ENCODE results near the gene DESI2. TPM values are rescaled to one million over a fixed set of nuclear protein-coding genes. Genes with fewer than 3 reads are reported as not detected.

DESI2 gene
- total RNA-seq, 1 donor from 2014 or later, result 32.2 TPM

DNA sequence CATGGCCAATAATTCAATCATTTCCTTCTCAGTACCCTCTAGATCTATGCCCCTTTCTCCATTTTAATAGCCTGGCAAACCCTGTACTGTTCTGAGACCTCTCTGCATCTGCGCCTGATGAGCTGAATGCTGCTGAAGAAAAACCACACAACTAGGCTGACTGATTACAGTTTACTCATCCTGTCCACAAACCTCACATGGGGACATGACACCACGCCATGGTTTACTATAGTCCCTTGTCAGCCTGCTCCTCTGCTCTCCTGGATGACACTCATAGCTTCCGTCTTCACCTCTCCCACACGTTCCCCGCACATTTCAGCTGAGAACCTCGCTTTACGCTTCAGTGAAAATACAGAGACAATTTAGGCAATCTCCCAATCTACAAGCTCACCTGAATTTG, 59.7 kb downstream of the DESI2 start:
- DNase-seq (ENCODE audit: low read depth), result no peak
- TF ChIP-seq, protein P1, sequence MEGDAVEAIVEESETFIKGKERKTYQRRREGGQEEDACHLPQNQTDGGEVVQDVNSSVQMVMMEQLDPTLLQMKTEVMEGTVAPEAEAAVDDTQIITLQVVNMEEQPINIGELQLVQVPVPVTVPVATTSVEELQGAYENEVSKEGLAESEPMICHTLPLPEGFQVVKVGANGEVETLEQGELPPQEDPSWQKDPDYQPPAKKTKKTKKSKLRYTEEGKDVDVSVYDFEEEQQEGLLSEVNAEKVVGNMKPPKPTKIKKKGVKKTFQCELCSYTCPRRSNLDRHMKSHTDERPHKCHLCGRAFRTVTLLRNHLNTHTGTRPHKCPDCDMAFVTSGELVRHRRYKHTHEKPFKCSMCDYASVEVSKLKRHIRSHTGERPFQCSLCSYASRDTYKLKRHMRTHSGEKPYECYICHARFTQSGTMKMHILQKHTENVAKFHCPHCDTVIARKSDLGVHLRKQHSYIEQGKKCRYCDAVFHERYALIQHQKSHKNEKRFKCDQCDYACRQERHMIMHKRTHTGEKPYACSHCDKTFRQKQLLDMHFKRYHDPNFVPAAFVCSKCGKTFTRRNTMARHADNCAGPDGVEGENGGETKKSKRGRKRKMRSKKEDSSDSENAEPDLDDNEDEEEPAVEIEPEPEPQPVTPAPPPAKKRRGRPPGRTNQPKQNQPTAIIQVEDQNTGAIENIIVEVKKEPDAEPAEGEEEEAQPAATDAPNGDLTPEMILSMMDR (conservative IDR thresholded peaks at IDR 0.05; ENCODE audit: low read depth, low read length), result no peak
- H3K4me3 ChIP-seq (ENCODE audit: low read depth, low read length), result no peak overlapping the region

DNA sequence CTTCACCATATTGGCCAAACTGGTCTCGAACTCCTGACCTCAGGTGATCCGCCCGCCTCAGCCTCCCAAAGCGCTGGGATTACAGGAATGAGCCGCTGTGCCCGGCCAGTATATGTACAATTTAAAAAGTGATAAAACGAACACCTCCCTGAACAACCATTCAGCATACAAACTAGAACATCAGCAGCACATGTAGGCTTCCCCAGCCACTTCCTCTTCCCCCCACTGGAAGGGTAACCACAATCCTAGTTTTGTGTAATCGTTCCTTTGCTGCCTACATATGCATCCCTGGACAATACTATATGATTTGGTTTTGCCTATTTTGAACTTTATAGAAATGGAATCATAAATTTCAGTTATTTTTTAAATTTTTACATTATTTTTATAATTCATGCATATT, 60.4 kb downstream of the DESI2 start:
- DNase-seq (ENCODE audit: low read depth), result no peak
- TF ChIP-seq, protein P1 (conservative IDR thresholded peaks at IDR 0.05; ENCODE audit: low read depth, low read length), result no peak
- no peak overlapping the region for H3K4me3 ChIP-seq (ENCODE audit: low read depth, low read length)

DNA sequence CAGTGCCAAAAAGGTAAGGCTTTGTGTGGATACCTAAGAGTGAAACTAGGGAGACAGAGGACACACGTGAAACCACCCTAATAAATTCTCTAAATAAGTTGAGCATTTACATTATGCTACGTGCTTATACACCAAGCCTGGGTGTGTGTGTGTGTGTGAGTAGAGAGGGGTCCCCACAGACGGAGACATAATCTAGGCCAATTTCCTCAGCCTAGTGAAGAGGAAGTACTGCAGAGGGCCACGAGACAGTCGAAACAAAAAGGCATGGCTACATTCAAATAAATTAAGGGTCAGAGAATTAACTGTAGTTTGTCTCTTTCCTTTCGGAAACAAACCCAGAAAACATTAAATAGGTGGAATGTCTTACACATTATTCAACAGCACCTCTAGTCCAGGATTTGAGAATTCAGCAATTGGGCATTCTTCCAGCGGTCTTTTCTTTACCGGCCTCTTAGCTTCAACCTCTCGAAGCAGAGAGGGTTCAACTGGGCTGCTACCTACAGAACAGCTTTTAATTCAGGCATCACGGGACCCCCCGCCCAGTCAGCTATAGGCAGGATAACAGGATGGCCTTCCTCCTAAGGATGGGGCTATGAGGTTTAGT, 75.0 kb downstream of the DESI2 start:
- TF ChIP-seq, protein P1 (conservative IDR thresholded peaks at IDR 0.05; ENCODE audit: low read depth, low read length), result no peak
- H3K4me3 ChIP-seq (ENCODE audit: low read depth, low read length), result no peak overlapping the region
- no peak for DNase-seq (ENCODE audit: low read depth)

DNA sequence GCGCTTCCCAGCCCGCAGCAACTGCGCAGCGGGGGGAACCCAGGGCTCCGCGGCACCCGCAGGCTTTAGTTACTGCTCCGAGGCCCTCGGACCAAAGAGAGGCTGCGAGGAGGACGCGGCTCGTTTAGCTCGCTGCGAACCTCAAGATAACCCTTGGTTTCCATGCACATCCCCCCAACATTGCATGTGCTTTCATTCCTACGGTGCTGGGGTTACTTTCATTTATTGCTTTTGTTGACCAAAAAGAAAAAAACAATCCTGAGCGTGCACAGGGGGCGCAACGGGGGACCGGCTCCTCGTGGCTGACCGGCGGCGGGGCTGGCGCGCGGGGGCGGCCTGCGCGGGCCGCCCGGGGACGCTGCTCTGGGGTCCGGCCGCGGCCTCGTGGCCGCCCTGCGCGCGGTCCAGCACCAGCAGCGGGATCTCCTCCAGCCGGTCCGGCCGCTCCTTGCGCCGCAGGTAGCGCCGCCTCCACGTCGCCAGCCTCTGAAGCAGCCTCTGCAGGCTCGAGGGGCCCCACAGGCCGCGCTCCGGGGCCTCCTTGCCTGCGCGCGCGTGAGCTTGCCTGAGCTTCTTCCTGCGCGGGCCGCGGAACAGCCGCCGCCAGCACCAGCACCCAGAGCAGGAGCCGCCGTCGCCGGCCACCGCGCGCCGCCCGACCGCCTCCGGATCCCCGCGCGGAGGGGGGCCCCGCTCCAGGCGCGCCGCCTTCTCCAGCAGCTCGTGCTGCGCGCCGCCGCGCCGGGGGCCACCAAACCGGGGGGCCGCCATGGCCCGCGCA, 77.4 kb downstream of the DESI2 start:
- no peak for DNase-seq (ENCODE audit: low read depth)
- TF ChIP-seq, protein P1 (conservative IDR thresholded peaks at IDR 0.05; ENCODE audit: low read depth, low read length), result no peak
- peak overlapping the region; percentile 60 for H3K4me3 ChIP-seq (ENCODE audit: low read depth, low read length)

DNA sequence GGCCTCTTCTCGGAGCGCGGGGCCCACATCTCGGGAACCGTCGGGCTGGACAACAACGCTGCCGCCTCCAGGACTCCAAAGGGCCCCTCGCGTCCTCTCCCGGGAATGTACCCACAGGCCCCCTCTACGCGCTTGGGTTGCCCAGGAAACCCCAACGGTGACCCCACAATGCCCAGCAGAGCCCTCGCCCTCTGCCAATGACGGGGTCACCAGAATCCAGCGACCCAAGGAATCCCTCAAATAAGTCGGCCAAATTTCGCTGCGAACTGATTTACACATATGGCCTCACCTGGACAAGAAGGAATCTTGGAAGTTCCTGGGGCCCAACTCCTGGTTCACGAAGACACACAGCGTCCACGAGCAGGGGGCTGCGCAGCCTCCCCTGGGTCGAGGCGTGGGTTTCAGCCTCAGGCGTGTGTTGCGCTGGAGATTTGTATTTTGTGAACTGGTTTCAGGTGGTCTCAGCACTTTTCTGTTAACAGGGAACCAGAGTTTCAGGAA, 78.1 kb downstream of the DESI2 start:
- peak overlapping the region; percentile 60 for H3K4me3 ChIP-seq (ENCODE audit: low read depth, low read length)
- no peak for DNase-seq (ENCODE audit: low read depth)
- TF ChIP-seq, protein P1 (conservative IDR thresholded peaks at IDR 0.05; ENCODE audit: low read depth, low read length), result no peak

DNA sequence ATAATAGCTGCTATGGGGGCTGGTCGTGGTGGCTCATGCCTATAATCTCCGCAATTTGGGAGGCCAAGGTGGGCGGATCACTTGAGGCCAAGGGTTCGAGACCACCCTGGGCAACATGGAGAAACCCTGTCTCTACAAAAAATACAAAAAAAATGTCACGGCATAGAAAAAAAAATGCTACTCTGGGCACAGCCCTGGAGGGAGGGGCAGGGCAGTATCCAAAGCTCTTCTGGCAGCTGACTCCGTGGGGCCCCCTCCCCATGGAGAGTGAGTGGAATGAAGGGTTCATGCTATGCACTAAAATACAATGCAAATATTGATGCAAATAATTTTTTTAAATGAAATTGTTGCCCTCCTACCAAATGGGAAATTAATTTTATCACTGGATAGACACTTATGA, 78.7 kb downstream of the DESI2 start:
- H3K4me3 ChIP-seq (ENCODE audit: low read depth, low read length), result no peak overlapping the region
- no peak for DNase-seq (ENCODE audit: low read depth)
- TF ChIP-seq, protein P1 (conservative IDR thresholded peaks at IDR 0.05; ENCODE audit: low read depth, low read length), result no peak
